HG02970 (cell line): Measurements from ENCODE around the gene HMGCL.

Source experiments
- ATAC-seq: cut with Tn5 transposase; IDR thresholded peaks from one replicate; pipeline ENCODE4 v1.9.1; 2021; ENCODE audit warnings: mild to moderate bottlenecking, moderate library complexity, moderate number of reproducible peaks; ENCODE audit not compliant: unreplicated experiment, low FRiP score

HMGCL gene

GRCh38 chr1:23779826-23780371 lies 45.3 kb downstream of the HMGCL start:
- no peak for ATAC-seq

- ATAC-seq: peak; percentile 75
These were observed 47.0 kb downstream of the HMGCL start, which contains the start of gene PITHD1 for GRCh38 chr1:23777979-23778814. Gene PITHD1 (plus strand): TSS chr1:23778418. CDS start chr1:23778516, 98 bp downstream.

GRCh38 chr1:23776217-23776616 lies 49.0 kb downstream of the HMGCL start:
- no peak for ATAC-seq

- no peak for ATAC-seq
These were observed 50.9 kb downstream of the HMGCL start for GRCh38 chr1:23774174-23774880.

GRCh38 chr1:23772854-23773242 lies 52.4 kb downstream of the HMGCL start:
- no peak for ATAC-seq

GRCh38 chr1:23772049-23772853 lies 53.0 kb downstream of the HMGCL start:
- no peak for ATAC-seq

- no peak for ATAC-seq
These were observed 56.5 kb downstream of the HMGCL start for GRCh38 chr1:23768733-23769132.

- ATAC-seq: no peak
These were observed 62.1 kb downstream of the HMGCL start for GRCh38 chr1:23763041-23763577.

- no peak for ATAC-seq
These were observed 66.0 kb downstream of the HMGCL start for GRCh38 chr1:23759277-23759676.

GRCh38 chr1:23757812-23758211 lies 67.4 kb downstream of the HMGCL start:
- ATAC-seq: no peak

- ATAC-seq: no peak
These were observed 68.6 kb downstream of the HMGCL start for GRCh38 chr1:23756676-23757075.

GRCh38 chr1:23752909-23753308 lies 72.3 kb downstream of the HMGCL start:
- ATAC-seq: no peak
